K562 (cell line): ENCODE results near the gene MRPL58. TPM values are rescaled to one million over a fixed set of nuclear protein-coding genes. Genes with fewer than 3 reads are reported as not detected.
A peak's percentile ranks its signal among the peaks of the same experiment; 100 is the strongest.

Source experiments
- CSDE1 ChIP-seq, 2 experiments: fragments of 450-650 bp; IDR thresholded peaks; 2 replicates each; pipeline ENCODE4 v1.6.1; 2016; ENCODE audit warnings: mild to moderate bottlenecking in 1 of 2
- DACH1 ChIP-seq: fragments of 450-650 bp; IDR thresholded peaks from 2 replicates; pipeline ENCODE4 v1.6.1; 2018; ENCODE audit not compliant: partially characterized antibody
- E2F6 ChIP-seq, 2 experiments: IDR thresholded peaks; 2 replicates each; pipeline ENCODE4 v1.6.1; 2011; ENCODE audit warnings: borderline replicate concordance in 1 of 2, control low read depth in 1 of 2, low read depth in 1 of 2, low read length in 1 of 2, mild to moderate bottlenecking in 1 of 2, mixed read lengths in 1 of 2, moderate library complexity in 1 of 2; ENCODE audit not compliant: insufficient read depth in 1 of 2, insufficient read length in 1 of 2, poor library complexity in 1 of 2, severe bottlenecking in 1 of 2; ENCODE audit errors: extremely low read depth in 1 of 2
- EGR1 ChIP-seq: fragments of 450-650 bp; conservative IDR thresholded peaks from 2 replicates; pipeline ENCODE4 v1.6.1; 2017; ENCODE audit warnings: mild to moderate bottlenecking
- ELF4 ChIP-seq: fragments of 450-650 bp; formaldehyde crosslinking; IDR thresholded peaks from 2 replicates; pipeline ENCODE4 v1.4.0; 2022; ENCODE audit warnings: missing genetic modification characterization
- ELK1 ChIP-seq: sonication (generic); formaldehyde crosslinking; IDR thresholded peaks from 2 replicates; pipeline ENCODE4 v1.8.1; 2022; ENCODE audit warnings: missing genetic modification reagents
- EP300 ChIP-seq: IDR thresholded peaks from 2 replicates; pipeline ENCODE4 v1.6.1; 2012; ENCODE audit warnings: low read length, improper control_type of control experiment
- GABPA ChIP-seq: fragments of 200-800 bp; sonication (Bioruptor generic); conservative IDR thresholded peaks from 2 replicates; pipeline ENCODE4 v1.6.1; 2016; ENCODE audit warnings: low read depth, missing genetic modification characterization, missing compliant biosample characterization
- HDAC2 ChIP-seq: fragments of 450-650 bp; IDR thresholded peaks from 2 replicates; pipeline ENCODE4 v1.6.1; 2016; ENCODE audit warnings: mild to moderate bottlenecking
- MED1 ChIP-seq: sonication (generic); formaldehyde crosslinking; IDR thresholded peaks from 2 replicates; pipeline ENCODE4 v1.8.1; 2023; ENCODE audit warnings: missing genetic modification reagents, borderline replicate concordance
- MIER1 ChIP-seq: fragments of 450-650 bp; IDR thresholded peaks from 2 replicates; pipeline ENCODE4 v1.6.1; 2016; ENCODE audit warnings: antibody characterized with exemption, mild to moderate bottlenecking, low read depth
- NKRF ChIP-seq: fragments of 450-650 bp; IDR thresholded peaks from 2 replicates; pipeline ENCODE4 v1.6.1; 2016; ENCODE audit warnings: borderline replicate concordance
- POLR2A ChIP-seq: fragments of 450-650 bp; conservative IDR thresholded peaks from 2 replicates; pipeline ENCODE4 v1.6.1; 2016
- RBM15 ChIP-seq: fragments of 200-400 bp; formaldehyde crosslinking; IDR thresholded peaks from 2 replicates; pipeline ENCODE4 v1.6.1; 2018; ENCODE audit warnings: mild to moderate bottlenecking, low read length, moderate library complexity; ENCODE audit not compliant: insufficient read depth
- SMARCA5 ChIP-seq: fragments of 450-650 bp; IDR thresholded peaks from 2 replicates; pipeline ENCODE4 v1.6.1; 2016
- SP2 ChIP-seq: IDR thresholded peaks from 2 replicates; pipeline ENCODE4 v1.6.1; 2011; ENCODE audit warnings: mild to moderate bottlenecking, low read depth, low read length, moderate library complexity; ENCODE audit not compliant: poor library complexity, severe bottlenecking; ENCODE audit errors: extremely low read depth
- TBP ChIP-seq: optimal IDR thresholded peaks from 2 replicates; pipeline ENCODE3; 2011; ENCODE audit warnings: low read depth, low read length, improper control_type of control experiment
- XRCC3 ChIP-seq: fragments of 450-650 bp; IDR thresholded peaks from 2 replicates; pipeline ENCODE4 v1.6.1; 2017; ENCODE audit warnings: mild to moderate bottlenecking, moderate library complexity
- ZBTB12 ChIP-seq: fragments of 250-450 bp; sonication (Bioruptor Pico); IDR thresholded peaks from 2 replicates; pipeline ENCODE4 v1.4.0; 2020
- ZBTB26 ChIP-seq: fragments of 450-650 bp; formaldehyde crosslinking; IDR thresholded peaks from 2 replicates; pipeline ENCODE4 v1.4.0; 2022; ENCODE audit warnings: missing genetic modification characterization
- ZNF280A ChIP-seq: fragments of 450-650 bp; IDR thresholded peaks from 2 replicates; pipeline ENCODE4 v1.6.1; 2018; ENCODE audit warnings: mild to moderate bottlenecking, low read depth; ENCODE audit not compliant: partially characterized antibody
- polyA plus RNA-seq, 8 experiments: library from polyadenylated mRNA; depleted of rRNA in 4 of 8; stranded (reverse) in 5 of 8; unstranded in 3 of 8; fragments of >200 nt; fragmentation: Nextera tagmentation in 2 of 8; fragmentation: Illumina TruSeq in 1 of 8; extraction: Ambion mirVana in 2 of 8; extraction: Trizol in 1 of 8; gene quantifications; 2 replicates each; pipeline versions ENCODE4 v1.2.1 to v1.2.3, GENCODE V29; 2011 to 2014; ENCODE audit warnings: inconsistent platforms in 1 of 8, missing spikeins in 1 of 8
- total RNA-seq, 7 experiments: library from RNA; depleted of rRNA in 6 of 7; stranded (reverse); fragments of >200 nt in 6 of 7; fragmentation: Illumina TruSeq in 2 of 7; extraction: Trizol in 2 of 7; gene quantifications; 2 replicates each; pipeline versions ENCODE4 v1.2.1 to v1.2.3, GENCODE V29; 2011 to 2021; ENCODE audit warnings: low replicate concordance in 1 of 7

MRPL58 gene
- total and polyA plus RNA-seq, 9 of the 15 experiments (the other 6 are each of a cell fraction or from before 2014, with no cell fraction given): 30.8 to 107 (median 72.4) TPM

- TF ChIP-seq SP2 (no peak), ELK1 (CRISPR knock-in tag) (no peak), DACH1 (peak; percentile 7), SMARCA5 (no peak), ELF4 (CRISPR knock-in tag) (no peak), EGR1 (peak; percentile 36), MED1 (CRISPR knock-in tag) (no peak), GABPA (tag) (peak; percentile 91), E2F6 (IDR thresholded peaks at IDR 0.05; ENCODE audit: borderline replicate concordance in 1 of 2, extremely low read depth in 1 of 2, insufficient read depth in 1 of 2, insufficient read length in 1 of 2, low read depth in 1 of 2, low read length in 1 of 2, poor library complexity in 1 of 2, severe bottlenecking in 1 of 2) (peak; percentile 89 to 92), NKRF (peak; percentile 77), CSDE1 (IDR thresholded peaks at IDR 0.05) (no peak; a peak in 1 of 4 replicates), TBP (no peak), POLR2A (peak; percentile 88), MIER1 (no peak), EP300 (no peak), HDAC2 (peak; percentile 76; the same call in 1 of the 2 replicates), ZBTB26 (CRISPR knock-in tag) (no peak), ZBTB12 (CRISPR knock-in tag) (peak; percentile 65), XRCC3 (no peak), ZNF280A (no peak), RBM15 (no peak)
Observed at GRCh38 chr17:74981979-74982662, 30.3 kb upstream of the MRPL58 start (continued).
